NAMALWA (cell line): ENCODE data around the gene TMEM165.

Experiments used
- DNase-seq: peaks from one replicate; pipeline ENCODE4 v3.0.0-alpha.2; 2015; ENCODE audit warnings: low spot score

Gene TMEM165

GRCh38 chr4:55458611-55459010, 62.9 kb downstream of the TMEM165 start:
- no peak for DNase-seq

- no peak for DNase-seq
Measured at GRCh38 chr4:55466001-55466400, 70.2 kb downstream of the TMEM165 start.

- no peak for DNase-seq
Measured at GRCh38 chr4:55468724-55469123, 73.0 kb downstream of the TMEM165 start.

GRCh38 chr4:55469979-55470378, 74.2 kb downstream of the TMEM165 start:
- DNase-seq: no peak
